GM21390 (cell line): Measurements from ENCODE around the gene FSTL4.

Source experiments
- ATAC-seq: cut with Tn5 transposase; IDR thresholded peaks from one replicate; pipeline ENCODE4 v1.9.1; 2021; ENCODE audit not compliant: unreplicated experiment

The FSTL4 gene

DNA sequence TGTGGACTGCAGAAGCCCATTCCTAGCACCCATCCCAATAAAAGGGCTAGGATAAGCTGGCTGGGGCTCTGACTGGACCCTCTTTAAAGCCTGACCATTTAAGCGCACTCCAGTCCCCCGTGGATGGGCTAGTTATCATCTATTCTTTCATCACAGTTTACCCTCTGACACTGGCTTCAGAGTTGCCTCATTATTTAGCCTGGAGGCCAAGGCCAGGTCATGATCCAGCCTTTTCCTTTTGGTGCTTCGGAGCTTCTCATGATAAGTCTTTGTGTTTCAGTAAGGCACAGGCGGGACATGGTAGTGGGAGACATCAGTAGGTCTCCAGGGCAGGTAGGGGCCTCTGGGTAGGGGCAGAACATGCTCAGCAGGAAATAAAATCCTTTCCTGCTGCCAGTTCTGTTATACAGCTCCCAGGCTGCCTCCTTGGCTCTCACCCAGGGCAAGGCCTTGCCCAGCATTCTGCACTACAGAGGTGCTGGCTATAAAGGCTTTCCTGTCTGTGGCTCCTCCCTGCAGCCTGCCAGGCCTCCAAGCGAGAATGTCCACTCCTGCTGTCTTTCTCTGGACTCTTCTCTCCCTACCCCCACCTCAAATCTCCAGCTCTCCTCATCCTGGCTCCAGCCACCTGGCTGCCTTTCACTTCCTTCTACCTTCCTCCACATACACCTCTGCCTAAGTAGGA, 128.8 kb downstream of the FSTL4 start:
- no peak for ATAC-seq

DNA sequence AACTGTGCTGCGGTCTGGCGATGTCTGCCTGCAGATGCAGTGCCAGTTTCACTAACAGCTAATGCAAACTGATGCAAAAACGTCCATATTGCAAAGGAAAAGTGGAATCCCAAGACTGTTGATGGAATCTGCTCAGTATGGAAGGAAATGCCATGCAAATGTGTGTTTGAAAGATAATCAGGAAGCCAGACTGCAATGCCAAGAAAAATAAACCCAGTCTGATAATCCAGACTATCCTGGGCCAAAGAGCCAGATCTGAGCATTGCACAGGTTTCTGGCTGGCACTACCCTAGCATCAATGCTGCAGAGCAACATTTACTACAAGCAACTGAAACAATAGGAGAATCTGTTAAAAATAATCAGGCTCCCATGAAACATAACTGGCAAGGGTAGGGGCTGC, 130.3 kb downstream of the FSTL4 start:
- no peak for ATAC-seq

DNA sequence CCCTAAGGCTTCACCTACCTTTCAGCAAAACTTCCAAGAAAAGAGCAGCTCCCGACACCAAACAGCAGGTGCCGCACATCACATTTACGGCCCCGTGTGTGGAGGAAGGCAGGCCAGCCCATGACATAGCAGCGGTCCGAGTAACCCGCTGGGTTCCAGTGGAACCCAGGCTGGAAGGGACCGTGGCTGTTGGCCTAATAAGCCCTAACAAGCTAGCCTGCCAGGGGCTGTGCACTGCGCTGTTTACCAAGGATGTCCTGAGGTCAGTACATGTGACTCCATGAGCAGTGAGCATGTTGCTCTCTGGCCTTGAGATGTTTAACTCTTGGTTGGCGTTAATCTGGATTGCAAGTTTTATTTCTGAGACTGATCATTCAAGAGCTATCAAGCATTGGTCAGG, 131.5 kb downstream of the FSTL4 start:
- no peak for ATAC-seq

- ATAC-seq: no peak
These were observed 132.0 kb downstream of the FSTL4 start for GRCh38 chr5:133480366-133480765.

DNA sequence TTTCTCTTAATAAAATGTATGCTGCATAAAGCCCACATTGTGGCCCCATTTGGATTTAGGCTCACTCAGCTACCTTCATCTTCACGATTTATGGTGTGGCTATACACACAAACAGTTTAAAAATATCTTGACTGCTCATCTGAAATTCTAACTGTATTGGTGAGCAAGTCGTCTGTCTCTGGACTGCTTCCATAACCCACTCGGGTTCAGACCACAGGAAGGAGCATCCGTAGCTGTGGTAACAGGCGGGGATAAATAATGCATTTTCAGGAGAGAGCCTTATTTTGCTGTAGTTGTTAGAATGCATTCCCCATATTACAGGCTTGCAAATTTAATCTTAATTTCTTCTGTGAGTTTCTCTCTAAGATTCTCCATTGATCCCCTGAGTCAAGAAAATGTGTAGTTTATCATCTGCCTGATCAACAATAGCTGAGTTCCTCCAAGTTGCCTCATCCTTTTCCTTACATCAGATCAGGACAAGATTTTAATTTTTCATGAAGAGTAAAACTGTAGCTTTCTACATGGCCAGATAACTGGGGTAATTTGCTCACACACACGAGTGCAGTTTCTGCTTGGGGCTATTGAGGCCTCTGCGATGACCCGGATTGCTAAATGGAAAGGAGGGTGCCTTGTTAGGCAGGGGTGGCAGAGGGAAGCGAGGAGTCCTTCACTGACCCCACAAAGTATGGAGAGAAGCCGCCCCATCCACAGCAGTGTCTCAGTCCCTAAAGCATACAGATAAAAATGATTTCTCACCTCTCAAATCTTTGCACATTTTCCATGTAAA, 133.9 kb downstream of the FSTL4 start:
- no peak for ATAC-seq

DNA sequence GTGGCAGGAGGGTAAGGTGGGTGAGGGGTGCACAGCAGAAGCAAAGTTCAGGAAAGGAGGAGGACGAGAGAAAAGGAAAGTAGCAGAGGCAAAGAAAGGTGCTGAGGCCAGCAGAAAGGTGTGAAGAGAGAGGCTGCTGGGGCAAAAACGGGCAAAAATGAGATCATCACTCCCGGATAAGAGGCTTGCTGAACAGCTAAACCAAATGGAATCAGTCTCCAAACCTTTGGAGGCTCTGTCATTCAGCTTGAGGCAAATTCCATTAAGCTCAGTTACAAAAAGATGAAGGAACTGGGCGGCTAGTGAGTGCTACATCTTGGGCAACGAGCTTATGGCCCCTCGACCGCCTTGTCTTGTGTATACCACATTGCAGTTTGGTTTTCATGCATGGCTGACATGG, 136.4 kb downstream of the FSTL4 start:
- no peak for ATAC-seq

DNA sequence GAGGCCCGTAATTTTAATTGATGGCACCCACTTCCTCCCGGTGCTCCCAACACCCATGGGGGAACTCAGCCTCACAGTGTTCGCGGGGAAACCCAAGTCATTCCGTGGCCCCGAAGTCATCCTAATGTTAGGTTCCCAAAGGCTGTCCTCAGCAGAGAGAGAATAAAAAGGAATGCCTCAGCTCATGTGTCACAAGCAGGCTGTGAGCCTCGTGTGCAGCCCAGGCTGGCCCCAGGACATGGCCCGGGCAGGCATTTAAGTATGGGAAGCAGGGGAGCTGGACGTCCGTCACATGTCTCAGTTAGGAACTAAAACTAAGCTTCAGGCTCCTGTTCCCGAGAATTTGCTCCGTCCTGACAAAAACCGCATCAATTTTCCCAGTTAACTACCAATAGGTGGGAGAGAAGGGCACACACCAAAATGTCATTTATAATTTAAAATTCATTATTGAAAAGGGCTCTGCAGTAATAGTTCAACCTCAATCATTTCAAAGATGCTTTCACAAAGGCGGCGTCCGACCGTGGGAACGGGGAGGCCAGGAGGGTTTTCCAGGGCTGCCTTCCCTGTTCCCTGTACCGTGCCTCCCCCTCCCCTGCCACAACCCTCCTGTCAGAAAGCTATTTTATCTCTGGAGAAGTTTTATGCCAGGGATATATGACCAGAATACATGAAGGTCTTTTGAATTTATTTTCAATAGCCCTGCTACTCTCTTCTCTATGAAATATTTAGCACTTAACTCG, 137.3 kb downstream of the FSTL4 start:
- ATAC-seq: no peak

GRCh38 chr5:133473291-133473690, 139.1 kb downstream of the FSTL4 start:
- ATAC-seq: no peak

DNA sequence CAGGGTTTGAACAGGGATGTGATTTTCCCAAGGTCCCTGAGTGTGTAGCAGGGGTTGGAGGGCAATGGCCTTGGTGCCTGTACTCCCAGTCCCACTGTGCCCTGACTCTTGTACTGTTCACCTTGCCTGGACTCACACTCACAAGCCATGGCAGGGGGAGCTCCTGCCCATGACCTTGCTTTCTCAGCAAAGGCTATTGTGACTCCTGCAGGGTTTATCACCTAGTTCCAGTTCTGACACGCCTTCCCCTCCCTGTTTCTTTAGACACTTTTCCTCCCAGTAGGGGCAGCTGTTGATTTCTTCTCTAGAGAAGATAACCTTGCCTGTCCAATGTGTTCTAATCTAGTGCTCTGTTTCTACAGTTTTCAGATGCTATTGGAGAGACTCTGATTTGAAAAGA, 139.5 kb downstream of the FSTL4 start:
- no peak for ATAC-seq

- ATAC-seq: no peak
These were observed 140.6 kb downstream of the FSTL4 start for GRCh38 chr5:133471699-133472098.

DNA sequence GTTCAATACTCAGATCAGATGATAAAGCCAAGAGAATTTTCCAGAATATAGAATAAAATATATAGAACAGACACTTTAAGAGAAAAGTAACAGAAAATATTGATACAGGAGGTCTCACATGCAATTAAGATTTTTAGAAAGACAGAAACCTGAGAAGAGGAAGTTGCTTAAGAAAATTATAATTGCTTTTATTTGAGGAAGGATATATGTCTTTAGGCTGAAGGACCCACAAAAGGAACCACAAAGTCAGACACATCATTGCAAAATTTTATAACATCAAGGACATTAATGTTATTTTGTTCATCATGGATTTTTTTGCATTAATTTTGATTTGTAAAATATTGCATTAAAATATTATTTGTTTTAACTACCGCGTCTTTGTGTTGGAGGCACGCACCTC, 141.5 kb downstream of the FSTL4 start:
- no peak for ATAC-seq

DNA sequence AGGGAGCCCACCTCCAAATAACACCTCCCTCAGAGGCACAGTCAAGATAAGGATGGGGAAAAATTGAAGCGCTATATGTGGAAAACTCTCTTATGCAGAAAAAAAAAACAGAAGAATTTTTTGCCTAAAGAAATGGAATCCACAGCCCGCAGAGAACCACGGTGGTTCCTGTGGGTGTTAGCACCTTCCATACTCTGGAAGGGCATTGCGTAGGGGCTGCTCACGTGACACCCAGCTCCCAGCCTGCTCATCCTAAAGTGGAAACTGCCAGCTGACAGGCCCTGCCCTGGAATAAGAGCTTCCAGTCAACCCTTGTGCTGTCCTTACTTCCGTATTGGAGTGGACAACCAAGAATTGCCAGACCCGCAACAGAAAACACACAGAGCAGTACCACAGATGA, 142.5 kb downstream of the FSTL4 start:
- ATAC-seq: no peak

DNA sequence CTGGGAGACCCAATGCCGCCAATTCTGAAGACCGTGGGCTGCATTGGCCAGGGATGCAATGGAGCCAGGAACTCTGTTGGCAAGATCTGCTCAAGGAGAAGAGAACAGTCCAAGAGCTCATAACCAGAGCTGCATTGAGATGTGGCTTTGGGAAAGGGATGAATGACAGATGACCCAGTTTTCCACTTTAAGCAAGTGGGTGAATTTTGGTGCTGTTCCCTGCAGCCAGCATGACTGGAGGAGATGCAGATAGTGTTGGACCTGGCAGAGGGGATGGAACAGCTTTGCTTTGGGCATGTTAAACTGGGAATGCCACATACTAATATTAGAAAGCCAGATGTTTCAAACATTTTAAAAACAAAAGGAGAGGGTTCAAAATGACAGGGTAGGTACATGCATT, 143.1 kb downstream of the FSTL4 start:
- no peak for ATAC-seq

DNA sequence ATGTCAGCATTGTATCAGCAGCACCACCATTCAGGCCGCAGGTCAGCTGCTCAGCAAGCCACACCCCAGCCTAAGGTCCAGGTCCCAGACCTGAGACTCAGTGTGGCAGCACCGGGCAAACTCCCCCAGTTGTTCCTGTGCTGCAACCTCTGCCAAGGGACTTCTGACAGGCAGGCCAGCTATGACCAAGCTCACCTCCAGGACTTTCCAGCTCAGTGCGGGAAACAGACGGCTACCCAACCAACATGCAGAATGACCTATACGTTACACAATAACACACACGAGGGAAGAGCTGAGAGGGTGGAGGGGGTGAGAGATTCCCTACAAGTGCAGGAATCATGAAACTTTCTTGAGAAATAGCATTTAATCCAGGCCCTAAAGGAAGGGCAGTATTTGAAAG, 143.7 kb downstream of the FSTL4 start:
- no peak for ATAC-seq

DNA sequence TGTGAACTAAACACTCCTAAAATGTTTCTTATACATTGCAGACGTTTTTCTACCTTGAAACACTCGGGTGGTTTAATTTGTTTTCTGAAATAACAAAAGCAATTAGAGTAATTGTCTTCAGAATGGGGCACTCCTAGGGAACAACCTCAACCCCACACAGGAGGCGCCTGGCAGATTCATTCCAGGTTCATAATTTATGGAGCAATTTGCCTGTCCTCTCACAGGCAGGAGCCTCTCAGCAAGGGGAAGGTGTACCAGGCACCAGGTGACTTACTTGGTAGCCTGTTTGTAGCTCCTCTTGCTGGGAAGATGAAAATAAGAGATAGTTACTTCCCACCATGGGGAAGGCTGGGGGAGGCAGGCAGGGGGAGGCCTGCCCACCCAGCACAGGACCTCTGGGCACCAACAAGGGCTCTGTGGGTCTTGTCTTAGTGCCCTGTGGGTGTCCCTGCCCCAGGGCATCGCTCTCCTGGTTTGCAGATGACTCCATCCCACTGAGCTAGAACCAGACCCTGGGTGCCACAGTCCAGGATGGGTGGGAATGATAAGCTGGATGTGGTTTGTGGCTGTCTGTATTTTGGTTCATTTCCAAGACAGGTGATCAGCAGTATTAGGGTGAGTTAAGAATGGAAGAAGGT, 144.4 kb downstream of the FSTL4 start:
- no peak for ATAC-seq

GRCh38 chr5:133467335-133467779, 145.0 kb downstream of the FSTL4 start:
- ATAC-seq: no peak

DNA sequence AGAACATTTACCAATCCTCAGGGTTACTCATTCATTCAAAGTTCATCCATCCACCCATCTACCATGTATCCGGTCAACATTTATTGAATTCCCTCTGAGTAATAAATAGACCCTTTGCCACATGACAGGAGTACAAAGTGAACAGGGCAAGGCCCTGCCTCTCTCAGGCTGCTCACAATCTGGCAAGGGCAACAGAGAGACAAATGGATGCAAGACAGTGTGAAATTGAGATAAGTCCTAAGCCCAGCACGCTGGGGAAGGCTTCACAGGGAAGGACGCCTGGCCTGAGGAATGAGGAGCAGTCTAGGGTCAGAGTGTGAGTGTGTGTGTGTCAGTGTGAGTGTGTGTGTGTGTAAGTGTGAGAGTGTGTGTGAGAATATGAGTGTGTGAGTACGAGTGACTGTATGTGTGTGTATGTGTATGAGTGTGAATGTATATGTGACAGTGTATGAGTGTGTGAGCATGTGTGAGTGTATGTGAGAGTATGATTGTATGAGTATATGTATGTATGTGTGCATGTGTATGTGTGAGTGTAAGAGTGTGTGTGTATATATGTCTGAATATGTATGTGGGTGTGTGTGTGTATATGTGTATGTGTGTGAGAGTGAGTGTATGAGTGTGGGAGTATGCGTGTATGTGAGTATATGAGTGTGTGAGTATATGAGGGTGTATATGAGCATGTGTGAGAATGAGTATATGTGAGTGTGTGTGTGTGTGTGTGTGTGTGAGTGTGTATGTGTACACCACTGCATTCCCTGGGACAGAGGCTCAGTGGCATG, 145.6 kb downstream of the FSTL4 start:
- ATAC-seq: no peak

DNA sequence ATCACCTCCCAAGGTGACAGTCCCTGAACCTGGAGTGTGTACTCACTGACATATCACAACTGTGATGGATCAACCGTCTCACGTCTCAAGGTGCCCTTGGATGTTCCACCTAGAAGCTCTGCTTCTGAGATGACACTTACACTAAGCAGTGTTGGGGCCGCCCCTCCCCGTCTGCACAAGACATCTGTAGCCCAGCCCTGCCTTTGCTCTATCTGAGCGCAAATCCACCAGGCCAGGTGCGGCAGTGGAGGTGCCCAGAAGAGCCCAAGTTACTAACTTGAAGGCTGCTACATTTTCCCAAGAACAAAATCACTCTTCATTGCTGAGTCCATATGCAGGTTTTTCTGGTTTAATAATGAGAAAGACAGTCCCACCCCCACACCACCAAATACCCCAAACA, 148.3 kb downstream of the FSTL4 start:
- no peak for ATAC-seq

DNA sequence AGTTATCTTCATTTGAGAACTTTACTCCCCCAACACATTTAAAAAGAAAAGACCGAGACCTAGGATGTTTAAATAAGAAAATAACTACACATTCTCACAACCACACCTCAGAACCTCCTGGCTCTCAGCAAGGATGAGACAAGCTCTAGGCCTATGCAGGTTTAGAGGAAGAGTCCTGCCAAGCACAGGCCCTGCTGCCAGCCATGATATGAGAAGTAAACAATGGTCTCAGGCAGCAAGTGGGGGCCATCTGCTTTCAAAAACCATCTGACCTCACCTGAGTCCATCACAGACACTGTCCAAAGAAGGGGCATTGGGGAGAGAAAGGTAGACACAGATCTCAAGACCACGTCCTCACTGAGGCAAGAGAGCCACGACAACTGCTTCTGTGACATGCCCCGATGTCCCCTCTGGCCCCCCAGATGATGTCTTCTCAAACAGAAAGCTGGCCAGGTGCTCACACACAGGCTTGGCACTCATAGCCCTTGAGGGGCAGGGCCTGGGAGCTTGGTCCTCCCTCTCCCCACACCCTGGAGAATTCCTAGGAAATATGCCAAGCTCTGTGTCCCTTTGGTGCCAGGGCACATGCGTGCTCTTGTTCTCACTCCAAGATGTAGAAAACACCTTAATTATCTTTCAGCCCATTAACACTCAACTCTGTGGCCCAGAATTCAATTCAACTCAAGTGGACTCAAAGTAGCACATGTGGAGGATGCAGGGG, 150.4 kb downstream of the FSTL4 start:
- no peak for ATAC-seq

DNA sequence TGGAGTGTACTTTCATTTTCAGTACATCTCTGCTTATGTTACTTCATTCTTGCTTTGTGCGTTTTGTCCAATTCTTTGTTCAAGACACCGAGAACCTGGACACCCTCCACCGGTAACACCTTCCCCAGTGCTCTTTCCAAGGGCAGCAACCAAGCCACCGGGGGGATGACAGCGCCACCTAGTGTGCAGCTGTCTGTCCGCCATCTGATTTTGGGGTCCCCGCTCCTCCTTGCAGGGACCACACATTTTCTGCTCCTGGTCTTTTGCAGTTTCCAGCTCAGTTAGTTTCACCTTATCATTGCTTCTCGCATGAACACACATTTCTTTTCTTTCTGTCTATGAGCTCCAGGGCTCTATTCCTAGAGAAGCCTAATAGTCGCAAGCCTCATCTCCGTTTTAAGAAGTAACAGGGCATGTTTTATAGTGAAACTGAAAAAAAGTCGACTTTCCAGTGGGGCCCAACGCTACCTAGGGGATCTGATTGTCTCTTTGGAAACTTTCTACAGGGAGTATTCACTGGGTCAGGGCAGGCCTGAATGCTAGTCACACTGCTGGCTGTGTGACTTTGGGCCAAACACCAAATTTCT, 152.1 kb downstream of the FSTL4 start:
- ATAC-seq: no peak
